ENCODE results near the gene NTSR1. TPM values are rescaled to one million over a fixed set of nuclear protein-coding genes. Genes with fewer than 3 reads are reported as not detected.

The NTSR1 gene
- total and polyA plus RNA-seq, 4 donors = 0.02 to 3.7 (median 0.76) TPM

DNA sequence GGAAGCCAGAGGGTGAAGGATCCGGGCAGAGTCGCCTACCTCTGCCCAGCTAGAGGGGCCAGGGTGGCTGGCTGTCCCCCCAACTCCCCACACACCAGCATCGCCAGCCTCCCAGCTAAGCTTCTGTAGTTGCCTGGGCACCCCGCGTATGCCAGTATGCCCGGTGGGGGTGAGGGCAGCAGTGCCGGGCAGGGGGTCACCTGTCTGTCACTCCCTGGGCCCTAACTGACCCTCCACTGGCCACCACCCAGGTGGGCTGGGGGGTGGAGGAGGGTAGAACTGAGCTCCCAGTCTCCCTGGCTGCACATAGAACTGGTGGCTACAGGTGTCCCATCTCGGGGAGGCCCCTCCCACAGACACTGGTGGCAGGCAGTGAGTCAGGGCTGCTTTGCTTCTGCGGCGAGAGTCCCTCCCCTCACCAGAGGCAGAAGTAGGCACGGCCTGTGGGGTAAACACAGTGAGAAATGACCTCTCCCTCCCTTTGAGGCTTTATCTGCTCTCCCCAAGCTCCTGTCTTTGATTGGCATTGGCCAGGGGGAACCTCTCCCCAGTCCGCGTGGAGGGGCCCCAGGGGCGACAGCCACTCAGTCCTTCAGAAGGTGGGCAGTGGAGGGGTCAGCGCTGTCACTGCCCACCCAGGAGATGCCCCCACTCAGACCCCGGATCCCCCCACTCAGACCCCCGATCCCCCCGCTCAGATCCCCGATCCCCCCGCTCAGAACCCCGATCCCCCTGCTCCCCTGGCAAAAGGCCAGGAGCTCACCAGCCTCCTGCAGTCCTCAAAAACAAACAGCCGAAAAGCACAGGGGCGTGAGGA is 2.5 kb downstream of the NTSR1 start:
- Histone ChIP-seq H3K4me1 (ENCODE audit: control insufficient read depth in 5 of 5, insufficient read depth in 5 of 5, low read length in 5 of 5) (peaks cover 0 to 2% (median 0%) of the 10 kb centered on the region in 5 donors), H3K36me3 (ENCODE audit: control insufficient read depth in 4 of 4, insufficient read depth in 4 of 4, low read length in 4 of 4) (no peaks in the 10 kb centered on the region), H3K9me3 (ENCODE audit: control insufficient read depth in 4 of 4, insufficient read depth in 3 of 4, low read length in 3 of 4) (peaks cover 0 to 2% (median 0%) of the 10 kb centered on the region in 4 donors), H3K9ac (ENCODE audit: insufficient read depth in 1 of 2, low read length in 2 of 2) (no peak overlapping the region), H3K27me3 (ENCODE audit: control insufficient read depth in 3 of 3, insufficient read depth in 3 of 3, low read length in 2 of 3) (peaks cover 13 to 53% (median 36%) of the 10 kb centered on the region in 3 donors), H3K27ac (ENCODE audit: low read depth in 1 of 2, low read length in 1 of 2) (no peak overlapping the region), H3K4me3 (no peak overlapping the region)
- DNase-seq (no peak), ATAC-seq (ENCODE audit: insufficient read depth, low FRiP score) (no peak)
- WGBS, 2 donors = 49 to 54% methylated on average over 23 of the region's 23 CpGs
- TF ChIP-seq, protein P1, sequence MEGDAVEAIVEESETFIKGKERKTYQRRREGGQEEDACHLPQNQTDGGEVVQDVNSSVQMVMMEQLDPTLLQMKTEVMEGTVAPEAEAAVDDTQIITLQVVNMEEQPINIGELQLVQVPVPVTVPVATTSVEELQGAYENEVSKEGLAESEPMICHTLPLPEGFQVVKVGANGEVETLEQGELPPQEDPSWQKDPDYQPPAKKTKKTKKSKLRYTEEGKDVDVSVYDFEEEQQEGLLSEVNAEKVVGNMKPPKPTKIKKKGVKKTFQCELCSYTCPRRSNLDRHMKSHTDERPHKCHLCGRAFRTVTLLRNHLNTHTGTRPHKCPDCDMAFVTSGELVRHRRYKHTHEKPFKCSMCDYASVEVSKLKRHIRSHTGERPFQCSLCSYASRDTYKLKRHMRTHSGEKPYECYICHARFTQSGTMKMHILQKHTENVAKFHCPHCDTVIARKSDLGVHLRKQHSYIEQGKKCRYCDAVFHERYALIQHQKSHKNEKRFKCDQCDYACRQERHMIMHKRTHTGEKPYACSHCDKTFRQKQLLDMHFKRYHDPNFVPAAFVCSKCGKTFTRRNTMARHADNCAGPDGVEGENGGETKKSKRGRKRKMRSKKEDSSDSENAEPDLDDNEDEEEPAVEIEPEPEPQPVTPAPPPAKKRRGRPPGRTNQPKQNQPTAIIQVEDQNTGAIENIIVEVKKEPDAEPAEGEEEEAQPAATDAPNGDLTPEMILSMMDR (IDR thresholded peaks at IDR 0.05; ENCODE audit: control extremely low read depth, extremely low read depth) = no peak

DNA sequence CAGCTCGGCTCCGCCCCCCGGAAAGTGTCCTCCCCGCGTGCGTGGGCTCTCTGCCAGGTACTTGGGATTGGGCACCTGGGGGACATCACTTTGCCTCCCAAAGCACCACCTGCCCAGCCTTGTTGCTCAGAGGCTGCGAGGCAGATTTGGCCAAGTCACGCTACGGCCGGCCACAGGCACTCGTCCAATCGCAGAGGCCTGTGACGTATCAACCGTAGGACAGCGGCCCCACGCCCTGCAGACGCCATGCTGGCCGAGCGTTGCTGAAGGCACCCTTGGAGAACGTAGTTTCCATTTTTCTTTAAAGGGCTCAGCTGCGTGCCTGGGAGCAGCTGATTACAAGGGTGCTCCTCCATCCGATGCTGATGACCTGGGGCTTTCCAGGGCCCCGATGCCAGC is 3.1 kb downstream of the NTSR1 start:
- Histone ChIP-seq H3K9me3 (ENCODE audit: control insufficient read depth in 4 of 4, insufficient read depth in 3 of 4, low read length in 3 of 4) (peaks cover 0 to 2% (median 0%) of the 10 kb centered on the region in 4 donors), H3K27ac (ENCODE audit: low read depth in 1 of 2, low read length in 1 of 2) (no peak overlapping the region), H3K9ac (ENCODE audit: insufficient read depth in 1 of 2, low read length in 2 of 2) (no peak overlapping the region), H3K4me1 (ENCODE audit: control insufficient read depth in 5 of 5, insufficient read depth in 5 of 5, low read length in 5 of 5) (peaks cover 0 to 2% (median 0%) of the 10 kb centered on the region in 5 donors), H3K4me3 (no peak overlapping the region), H3K27me3 (ENCODE audit: control insufficient read depth in 3 of 3, insufficient read depth in 3 of 3, low read length in 2 of 3) (peaks cover 13 to 53% (median 36%) of the 10 kb centered on the region in 3 donors), H3K36me3 (ENCODE audit: control insufficient read depth in 4 of 4, insufficient read depth in 4 of 4, low read length in 4 of 4) (no peaks in the 10 kb centered on the region)
- DNase-seq = no peak
- ATAC-seq (ENCODE audit: insufficient read depth, low FRiP score) = no peak
- 56 to 75% methylated on average over 23 of the region's 23 CpGs for WGBS, 2 donors
- TF ChIP-seq, protein P1 (IDR thresholded peaks at IDR 0.05; ENCODE audit: control extremely low read depth, extremely low read depth) = no peak

DNA sequence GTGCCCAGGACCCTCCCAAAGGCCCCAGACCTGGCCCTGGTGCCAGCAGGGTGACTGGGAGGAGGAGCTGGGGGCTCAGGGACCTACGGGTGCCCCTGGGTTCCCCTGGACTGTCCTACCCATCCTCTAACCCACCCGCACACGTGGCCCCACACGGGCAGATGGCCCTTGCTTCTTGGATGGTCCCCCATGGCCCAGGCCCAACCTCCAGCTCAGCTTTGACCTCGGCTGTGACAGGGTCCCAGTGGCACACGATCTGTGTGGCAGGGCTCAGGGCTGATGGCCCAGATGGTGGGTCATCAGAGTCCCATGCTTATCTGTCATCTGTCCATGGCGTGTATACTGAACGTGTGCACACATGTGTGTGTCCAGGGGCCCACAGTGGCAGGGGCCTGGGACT is 4.0 kb downstream of the NTSR1 start:
- ATAC-seq (ENCODE audit: insufficient read depth, low FRiP score) (no peak), DNase-seq (no peak)
- no peak overlapping the region for H3K27ac ChIP-seq (ENCODE audit: low read depth in 1 of 2, low read length in 1 of 2)
- TF ChIP-seq, protein P1 (IDR thresholded peaks at IDR 0.05; ENCODE audit: control extremely low read depth, extremely low read depth) = no peak
- 83 to 92% methylated on average over 8 of the region's 8 CpGs for WGBS, 2 donors
- H3K36me3 ChIP-seq (ENCODE audit: control insufficient read depth in 4 of 4, insufficient read depth in 4 of 4, low read length in 4 of 4) = no peaks in the 10 kb centered on the region
- H3K4me1 ChIP-seq (ENCODE audit: control insufficient read depth in 5 of 5, insufficient read depth in 5 of 5, low read length in 5 of 5) = peaks cover 0 to 2% (median 0%) of the 10 kb centered on the region in 5 donors
- no peak overlapping the region for H3K9ac ChIP-seq (ENCODE audit: insufficient read depth in 1 of 2, low read length in 2 of 2)
- H3K9me3 ChIP-seq (ENCODE audit: control insufficient read depth in 4 of 4, insufficient read depth in 3 of 4, low read length in 3 of 4) = peaks cover 0 to 2% (median 0%) of the 10 kb centered on the region in 4 donors
- H3K27me3 ChIP-seq (ENCODE audit: control insufficient read depth in 3 of 3, insufficient read depth in 3 of 3, low read length in 2 of 3) = peaks cover 9 to 45% (median 30%) of the 10 kb centered on the region in 3 donors
- H3K4me3 ChIP-seq = no peak overlapping the region
